H1 (cell line): ENCODE measurements around the gene RAMACL. TPM values are rescaled to one million over a fixed set of nuclear protein-coding genes. Genes with fewer than 3 reads are reported as not detected.
A peak's percentile ranks its signal among the peaks of the same experiment; 100 is the strongest.

Experiments
- CTCF ChIA-PET: fragments of 300-600 bp; sonication (Branson Sonifier 250); formaldehyde crosslinking; loops from one replicate; lab custom pipeline; 2021; ENCODE audit not compliant: partially characterized antibody; lab: Charles Lee
- POLR2A ChIA-PET: fragments of 300-600 bp; sonication (Branson Sonifier 250); formaldehyde crosslinking; loops from one replicate; lab custom pipeline; 2021; ENCODE audit warnings: inconsistent platforms; ENCODE audit not compliant: partially characterized antibody; lab: Charles Lee
- DNase-seq, 2 experiments: peaks; one replicate each; pipeline versions ENCODE4 v3.0.0 to v3.0.0-alpha.2; 2010 to 2022; ENCODE audit warnings: low spot score in 2 of 2, low read depth in 1 of 2, mixed read lengths in 1 of 2
- FAIRE-seq: peaks from 2 replicates; lab custom pipeline; 2011; peaks lifted over from hg19 to GRCh38; lab: Jason Lieb, UNC
- H2AFZ ChIP-seq: 2 replicates; pipeline ENCODE4 v1.8.1; 2012; ENCODE audit warnings: low read length, inconsistent platforms
- H2AK5ac ChIP-seq: 2 replicates; pipeline ENCODE4 v1.6.1; 2013; ENCODE audit warnings: low read depth, low read length
- H2BK120ac ChIP-seq: replicated peaks from 2 replicates; pipeline ENCODE3; 2013; ENCODE audit warnings: low read depth, low read length, inconsistent platforms
- H2BK12ac ChIP-seq: 2 replicates; pipeline ENCODE4 v1.6.1; 2013; ENCODE audit warnings: low read depth, low read length
- H2BK15ac ChIP-seq: 2 replicates; pipeline ENCODE4 v1.6.1; 2013; ENCODE audit warnings: low read length
- H2BK20ac ChIP-seq: 2 replicates; pipeline ENCODE4 v1.6.1; 2013; ENCODE audit warnings: low read length
- H2BK5ac ChIP-seq: 2 replicates; pipeline ENCODE4 v1.6.1; 2013; ENCODE audit warnings: low read depth, low read length
- H3K14ac ChIP-seq: 2 replicates; pipeline ENCODE4 v1.6.1; 2013; ENCODE audit warnings: inconsistent platforms; ENCODE audit not compliant: insufficient read length
- H3K18ac ChIP-seq: 2 replicates; pipeline ENCODE4 v1.6.1; 2013; ENCODE audit warnings: low read length; ENCODE audit errors: extremely low read depth
- H3K23ac ChIP-seq: 2 replicates; pipeline ENCODE4 v1.6.1; 2013; ENCODE audit warnings: inconsistent platforms; ENCODE audit not compliant: insufficient read length
- H3K23me2 ChIP-seq: 2 replicates; pipeline ENCODE4 v1.6.1; 2013; ENCODE audit warnings: low read depth, low read length
- H3K27ac ChIP-seq: 2 replicates; pipeline ENCODE4 v1.6.1; 2011; ENCODE audit warnings: low read depth, low read length, inconsistent platforms
- H3K27me3 ChIP-seq, 4 experiments: replicated peaks in 1 of 4; 1 replicate in 1 of 4; 2 replicates in 3 of 4; pipeline versions ENCODE4 v1.6.1 to v1.8.1; 2011 to 2013; ENCODE audit warnings: low read length in 3 of 4, mild to moderate bottlenecking in 3 of 4, inconsistent platforms in 2 of 4, mixed read lengths in 2 of 4, moderate library complexity in 1 of 4; ENCODE audit not compliant: control insufficient read depth in 3 of 4, insufficient read depth in 3 of 4; ENCODE audit errors: extremely low read depth in 1 of 4
- H3K36me3 ChIP-seq, 4 experiments: 2 replicates each; pipeline versions ENCODE4 v1.6.1 to v1.8.1; 2011 to 2013; ENCODE audit warnings: mild to moderate bottlenecking in 4 of 4, low read length in 3 of 4, moderate library complexity in 2 of 4, control low read depth in 1 of 4, inconsistent platforms in 1 of 4; ENCODE audit not compliant: insufficient read depth in 4 of 4, control insufficient read depth in 2 of 4
- H3K4ac ChIP-seq: replicated peaks from 2 replicates; pipeline ENCODE3; 2013; ENCODE audit warnings: low read length, low read depth, mixed read lengths, inconsistent platforms; ENCODE audit not compliant: insufficient read length
- H3K4me1 ChIP-seq, 4 experiments: replicated peaks in 1 of 4; 1 replicate in 1 of 4; 2 replicates in 3 of 4; pipeline versions ENCODE4 v1.6.1 to v1.8.1; 2011 to 2013; ENCODE audit warnings: low read length in 3 of 4, inconsistent platforms in 2 of 4, mixed read lengths in 1 of 4; ENCODE audit not compliant: insufficient read depth in 4 of 4, control insufficient read depth in 3 of 4
- H3K4me2 ChIP-seq, 2 experiments: 2 replicates each; pipeline versions ENCODE4 v1.6.1 to v1.8.1; 2011 to 2013; ENCODE audit warnings: low read depth in 2 of 2, low read length in 2 of 2, control low read depth in 1 of 2, inconsistent platforms in 1 of 2, mild to moderate bottlenecking in 1 of 2; ENCODE audit not compliant: insufficient read depth in 1 of 2
- H3K4me3 ChIP-seq, 4 experiments: fragments of 200-600, 300-600 bp in 1 of 4; sonication (generic), shearing (Covaris generic), sonication (Bioruptor Twin) in 1 of 4; 2 replicates each; pipeline versions ENCODE4 v1.5.1 to v1.8.1; 2011 to 2016; ENCODE audit warnings: low read length in 4 of 4, low read depth in 3 of 4, control low read depth in 2 of 4, inconsistent platforms in 2 of 4, mild to moderate bottlenecking in 2 of 4, mixed read lengths in 1 of 4, moderate library complexity in 1 of 4; ENCODE audit not compliant: insufficient read depth in 2 of 4; ENCODE audit errors: extremely low read depth in 1 of 4
- H3K56ac ChIP-seq: replicated peaks from 2 replicates; pipeline ENCODE3; 2013; ENCODE audit warnings: low read depth, mild to moderate bottlenecking, mixed read lengths, low read length, inconsistent platforms; ENCODE audit not compliant: insufficient read length
- H3K79me1 ChIP-seq: 2 replicates; pipeline ENCODE4 v1.6.1; 2013; ENCODE audit warnings: low read depth, low read length, control low read depth
- H3K79me2 ChIP-seq, 2 experiments: 2 replicates each; pipeline versions ENCODE4 v1.6.1 to v1.8.1; 2012 to 2013; ENCODE audit warnings: low read length in 2 of 2, mild to moderate bottlenecking in 2 of 2, inconsistent platforms in 1 of 2; ENCODE audit not compliant: insufficient read depth in 2 of 2, control insufficient read depth in 1 of 2
- H3K9ac ChIP-seq, 4 experiments: replicated peaks in 1 of 4; 1 replicate in 1 of 4; 2 replicates in 3 of 4; pipeline versions ENCODE4 v1.6.1 to v1.8.1; 2011 to 2013; ENCODE audit warnings: low read depth in 3 of 4, low read length in 3 of 4, control low read depth in 2 of 4, mild to moderate bottlenecking in 2 of 4, moderate library complexity in 2 of 4, inconsistent platforms in 1 of 4; ENCODE audit errors: extremely low read depth in 1 of 4
- H3K9me3 ChIP-seq, 2 experiments: 2 replicates each; pipeline versions ENCODE4 v1.6.1 to v1.8.1; 2012 to 2013; ENCODE audit warnings: mild to moderate bottlenecking in 2 of 2, moderate library complexity in 2 of 2, control low read depth in 1 of 2, inconsistent platforms in 1 of 2, low read depth in 1 of 2, low read length in 1 of 2, mixed read lengths in 1 of 2; ENCODE audit not compliant: insufficient read depth in 2 of 2
- H4K20me1 ChIP-seq, 2 experiments: replicated peaks in 1 of 2; 2 replicates each; pipeline versions ENCODE3 to v1.8.1; 2011 to 2013; ENCODE audit warnings: inconsistent platforms in 2 of 2, low read length in 2 of 2, mild to moderate bottlenecking in 1 of 2; ENCODE audit not compliant: insufficient read depth in 2 of 2, control insufficient read depth in 1 of 2
- H4K5ac ChIP-seq: 2 replicates; pipeline ENCODE4 v1.6.1; 2013; ENCODE audit warnings: low read length, low read depth, mixed read lengths, inconsistent platforms; ENCODE audit not compliant: insufficient read length
- H4K8ac ChIP-seq: 2 replicates; pipeline ENCODE4 v1.8.0; 2013; ENCODE audit warnings: mild to moderate bottlenecking, moderate library complexity, low read length, inconsistent platforms; ENCODE audit not compliant: insufficient read depth; ENCODE audit errors: extremely low read depth
- H4K91ac ChIP-seq: replicated peaks from 2 replicates; pipeline ENCODE3; 2013; ENCODE audit warnings: low read length, mixed read lengths, inconsistent platforms; ENCODE audit not compliant: insufficient read length
- ATF3 ChIP-seq: IDR thresholded peaks from 2 replicates; pipeline ENCODE4 v1.6.1; 2011; ENCODE audit warnings: low read depth, mild to moderate bottlenecking, low read length; ENCODE audit not compliant: insufficient read depth
- NANOG ChIP-seq: IDR thresholded peaks from 2 replicates; pipeline ENCODE4 v1.6.1; 2011; ENCODE audit warnings: low read length, low read depth, mild to moderate bottlenecking, inconsistent platforms; ENCODE audit not compliant: insufficient read depth, poor library complexity, severe bottlenecking
- WGBS, 2 experiments: shearing (Covaris generic) in 1 of 2; methylation state at CpG; one replicate each; pipeline versions ENCODE4 v1.1.6 to v1.1.7; 2013 to 2015; ENCODE audit warnings: low lambda C conversion rate in 2 of 2, mixed read lengths in 2 of 2, inconsistent platforms in 1 of 2, low coverage in 1 of 2, missing lambda C conversion rate in 1 of 2; ENCODE audit not compliant: insufficient replicate concordance in 2 of 2, insufficient coverage in 1 of 2, insufficient read length in 1 of 2; ENCODE audit errors: extremely low coverage in 1 of 2, missing lambda C conversion rate in 1 of 2; 5-methylcytosine and 5-hydroxymethylcytosine counted together
- polyA plus RNA-seq, 7 experiments: library from polyadenylated mRNA; depleted of rRNA in 3 of 7; stranded (reverse) in 5 of 7; unstranded in 2 of 7; fragments of >200 nt in 5 of 7; fragments of 200-250 nt in 2 of 7; gene quantifications; 1 replicate in 5 of 7; 2 replicates in 1 of 7; 4 replicates in 1 of 7; pipeline versions ENCODE4 v1.2.1 to v1.2.3, GENCODE V29; 2011 to 2013; ENCODE audit warnings: missing spikeins in 2 of 7, mixed read lengths in 2 of 7
- total RNA-seq: library from RNA; stranded (reverse); fragmentation: NEBNext Ultra II Directional; extraction: Animal tissue kit (Norgen Biotek cat#: 25700); gene quantifications from 2 replicates; pipeline ENCODE4 v1.2.1, GENCODE V29; 2021

The RAMACL gene
- total and polyA plus RNA-seq, 2 of the 8 experiments (the other 6 are each of a cell fraction or from before 2014, with no cell fraction given), result 0.23 to 0.97 TPM

- DNase-seq (no peak), FAIRE-seq (no peak)
- H3K23ac ChIP-seq, result no peak overlapping the region
- WGBS, 2 experiments, result 90% methylated on average over 10 of the region's 10 CpGs; no CpG with 5 or more reads in 1 of the 2 experiments
- no peak overlapping the region for H4K8ac ChIP-seq
- H4K20me1 ChIP-seq, result peaks cover 3 to 14% of the 10 kb centered on the region in 2 experiments
- H3K18ac ChIP-seq, result no peak overlapping the region
- no peak overlapping the region for H2BK12ac ChIP-seq
- H3K23me2 ChIP-seq, result no peaks in the 10 kb centered on the region
- H3K4me2 ChIP-seq, result no peak overlapping the region
- H3K27me3 ChIP-seq, result no peaks in the 10 kb centered on the region; a peak in 1 of 7 replicates
- H2BK5ac ChIP-seq, result no peak overlapping the region
- no peaks in the 10 kb centered on the region for H3K36me3 ChIP-seq
- H3K4me1 ChIP-seq, result peaks cover 0 to 4% (median 0%) of the 10 kb centered on the region in 4 experiments; a peak in 5 of 7 replicates
- H3K9ac ChIP-seq, result peak overlapping the region in 1 of 4 experiments; percentile 40; a peak in 1 of 7 replicates
- H4K5ac ChIP-seq, result no peak overlapping the region
- H3K27ac ChIP-seq, result no peak overlapping the region
- ChIA-PET CTCF (interaction anchor here (1.4 kb wide), 1 partner anchor 24 kb away, joined by 3 read pairs; no protein-coding TSS in a partner anchor), POLR2A (interaction anchor here (1.1 kb wide), 1 partner anchor 9 kb away, joined by 3 read pairs; no protein-coding TSS in a partner anchor)
- H2BK20ac ChIP-seq, result no peak overlapping the region
- H3K4ac ChIP-seq, result no peak overlapping the region
- no peak overlapping the region for H3K4me3 ChIP-seq
- no peak overlapping the region for H2BK15ac ChIP-seq
- no peak overlapping the region for H2AFZ ChIP-seq
- peaks cover 7% of the 10 kb centered on the region; the same call in 1 of the 2 replicates for H3K79me1 ChIP-seq
- H2BK120ac ChIP-seq, result no peak overlapping the region
- no peak overlapping the region for H2AK5ac ChIP-seq
- no peak overlapping the region for H3K56ac ChIP-seq
- H4K91ac ChIP-seq, result no peak overlapping the region
- H3K79me2 ChIP-seq, result peaks cover 0 to 25% of the 10 kb centered on the region in 2 experiments
- no peak overlapping the region for H3K14ac ChIP-seq
- no peaks in the 10 kb centered on the region for H3K9me3 ChIP-seq
- no peak for TF ChIP-seq ATF3
- TF ChIP-seq NANOG, result peak; percentile 31
These were observed 11.4 kb upstream of the RAMACL start for GRCh38 chr6:166597711-166598440.
